ENCODE data around the gene CD320. TPM values are rescaled to one million over a fixed set of nuclear protein-coding genes. Genes with fewer than 3 reads are reported as not detected.

CD320 gene
- total and polyA plus RNA-seq, 11 donors: 17.7 to 74.8 (median 35.8) TPM

GRCh38 chr19:8321986-8322637 lies 14.0 kb upstream of the CD320 start:
- Histone ChIP-seq H3K27ac (peak overlapping the region; percentile 89 to 97 (median 92)), H3K9me3 (peaks cover 0 to 5% (median 0%) of the 10 kb centered on the region in 12 donors), H3K4me1 (peaks cover 5 to 51% (median 36%) of the 10 kb centered on the region in 12 donors), H3K4me3 (peak overlapping the region; percentile 58 to 98 (median 79)), H3K36me3 (peaks cover 0 to 33% (median 22%) of the 10 kb centered on the region in 9 donors), H3K27me3 (no peaks in the 10 kb centered on the region)
- intact Hi-C loops (cut with DNase I): loop anchor here in 2 of 10 donors (5.0 to 10.0 kb wide), 2 partner anchors 55 to 57 kb away; no protein-coding TSS in a partner anchor
- TF ChIP-seq, protein P1, sequence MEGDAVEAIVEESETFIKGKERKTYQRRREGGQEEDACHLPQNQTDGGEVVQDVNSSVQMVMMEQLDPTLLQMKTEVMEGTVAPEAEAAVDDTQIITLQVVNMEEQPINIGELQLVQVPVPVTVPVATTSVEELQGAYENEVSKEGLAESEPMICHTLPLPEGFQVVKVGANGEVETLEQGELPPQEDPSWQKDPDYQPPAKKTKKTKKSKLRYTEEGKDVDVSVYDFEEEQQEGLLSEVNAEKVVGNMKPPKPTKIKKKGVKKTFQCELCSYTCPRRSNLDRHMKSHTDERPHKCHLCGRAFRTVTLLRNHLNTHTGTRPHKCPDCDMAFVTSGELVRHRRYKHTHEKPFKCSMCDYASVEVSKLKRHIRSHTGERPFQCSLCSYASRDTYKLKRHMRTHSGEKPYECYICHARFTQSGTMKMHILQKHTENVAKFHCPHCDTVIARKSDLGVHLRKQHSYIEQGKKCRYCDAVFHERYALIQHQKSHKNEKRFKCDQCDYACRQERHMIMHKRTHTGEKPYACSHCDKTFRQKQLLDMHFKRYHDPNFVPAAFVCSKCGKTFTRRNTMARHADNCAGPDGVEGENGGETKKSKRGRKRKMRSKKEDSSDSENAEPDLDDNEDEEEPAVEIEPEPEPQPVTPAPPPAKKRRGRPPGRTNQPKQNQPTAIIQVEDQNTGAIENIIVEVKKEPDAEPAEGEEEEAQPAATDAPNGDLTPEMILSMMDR (IDR thresholded peaks at IDR 0.05): no peak
- TF ChIP-seq POLR2A (IDR thresholded peaks at IDR 0.05): no peak
- ATAC-seq: no peak
- DNase-seq: no peak
- 13 to 17% (median 16%) methylated on average over 30 of the region's 30 CpGs for WGBS, 4 donors

DNA sequence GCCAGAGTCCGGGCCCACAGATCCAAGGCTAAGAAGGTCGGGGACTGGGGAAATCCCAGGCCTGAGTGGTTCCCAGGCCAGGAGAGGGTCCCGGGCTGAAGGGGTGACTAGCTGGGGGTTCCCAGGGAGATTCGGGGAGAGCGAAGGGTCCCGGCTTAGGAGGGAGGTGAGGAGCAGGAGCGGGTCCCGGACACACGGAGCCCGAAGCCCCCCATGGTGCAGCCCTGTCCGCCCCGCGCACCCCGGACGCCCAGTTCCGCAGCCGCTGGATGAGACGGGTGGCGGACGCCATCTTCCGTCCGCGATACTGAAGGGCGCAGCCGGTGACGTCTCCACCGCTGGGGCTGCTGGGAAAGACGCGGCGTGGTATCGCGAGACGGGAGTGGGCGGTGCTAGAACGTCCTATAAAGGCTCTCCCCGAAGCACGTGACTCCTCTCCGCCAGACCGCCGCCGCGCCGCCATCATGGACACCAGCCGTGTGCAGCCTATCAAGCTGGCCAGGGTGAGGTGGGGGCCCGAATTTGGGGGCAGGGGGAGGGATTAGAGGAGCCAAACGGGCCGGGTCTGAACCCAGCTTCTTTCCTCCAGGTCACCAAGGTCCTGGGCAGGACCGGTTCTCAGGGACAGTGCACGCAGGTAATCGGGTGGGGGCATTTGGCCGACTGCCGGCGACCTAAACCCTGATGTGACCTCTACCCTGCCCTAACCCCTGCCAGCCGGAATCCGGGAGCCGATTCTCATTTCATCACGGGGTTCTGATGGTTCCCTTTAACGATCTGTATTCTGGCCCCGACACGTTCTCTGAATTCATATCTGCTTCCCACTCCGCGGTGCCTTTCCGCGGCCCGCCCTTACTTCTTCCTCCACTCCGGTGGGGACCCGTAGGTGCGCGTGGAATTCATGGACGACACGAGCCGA lies 13.2 kb upstream of the CD320 start, which contains the start of the genes NDUFA7 and RPS28:
Gene NDUFA7 (minus strand): TSS at position 309 of the 919 bp plus-strand sequence. CDS start 17 bp downstream, at position 292.
Gene RPS28 (plus strand): TSS at position 430 of the 919 bp plus-strand sequence. CDS start 35 bp downstream, at position 465.
- intact Hi-C loops (cut with DNase I): loop anchor here in 2 of 10 donors (5.0 to 10.0 kb wide), 2 partner anchors 54 to 57 kb away; no protein-coding TSS in a partner anchor
- no peaks in the 10 kb centered on the region for H3K27me3 ChIP-seq
- no peaks in the 10 kb centered on the region for H3K9me3 ChIP-seq
- H3K4me1 ChIP-seq: peaks cover 5 to 53% (median 38%) of the 10 kb centered on the region in 12 donors
- peak within 1 kb of the TSS; percentile 89 to 97 (median 92) for H3K27ac ChIP-seq
- peak; percentile 93 to 96 (median 95) for ATAC-seq
- TF ChIP-seq, protein P1 (IDR thresholded peaks at IDR 0.05): peak; percentile 17 to 60 (median 40)
- peak; percentile 12 to 93 for TF ChIP-seq POLR2A (IDR thresholded peaks at IDR 0.05)
- H3K36me3 ChIP-seq: peaks cover 0 to 34% (median 25%) of the 10 kb centered on the region in 9 donors
- peak; percentile 96 to 99 (median 98) for DNase-seq
- H3K4me3 ChIP-seq: peak within 1 kb of the TSS; percentile 58 to 98 (median 79)
- WGBS, 4 donors: 0 to 1% (median 0%) methylated on average over 52 to 72 of the region's 72 CpGs

- ATAC-seq (peak in 3 of 4 donors; percentile 6 to 9 (median 8)), DNase-seq (peak in 1 of 5 donors; percentile 30)
- no peaks in the 10 kb centered on the region for H3K27me3 ChIP-seq
- intact Hi-C loops (cut with DNase I): loop anchor here in 2 of 10 donors (5.0 to 10.0 kb wide), 2 partner anchors 53 to 56 kb away; no protein-coding TSS in a partner anchor
- H3K4me3 ChIP-seq: peak overlapping the region; percentile 58 to 98 (median 79)
- H3K9me3 ChIP-seq: no peaks in the 10 kb centered on the region
- 1 to 2% (median 2%) methylated on average over 14 to 16 of the region's 16 CpGs for WGBS, 4 donors
- peaks cover 5 to 54% (median 38%) of the 10 kb centered on the region in 12 donors for H3K4me1 ChIP-seq
- TF ChIP-seq, protein P1 (IDR thresholded peaks at IDR 0.05): no peak
- H3K27ac ChIP-seq: peak overlapping the region; percentile 89 to 97 (median 92)
- H3K36me3 ChIP-seq: peaks cover 0 to 41% (median 32%) of the 10 kb centered on the region in 9 donors
These were observed 12.5 kb upstream of the CD320 start for GRCh38 chr19:8320564-8321066.
